Fibroblast of skin of right biceps (primary cell): ENCODE measurements around the gene ABLIM3.
"Not testable (repeated sequence)": the region's sequence is repeated elsewhere in the genome, so short reads cannot be mapped to it uniquely, and the experiment has no call there.

Source experiments
- DNase-seq: peaks from one replicate; pipeline ENCODE4 v3.0.0-alpha.2; 2013

The ABLIM3 gene

GRCh38 chr5:149160291-149160787, 19.0 kb downstream of the ABLIM3 start:
- DNase-seq, result no peak

GRCh38 chr5:149161026-149161687, 19.9 kb downstream of the ABLIM3 start:
- DNase-seq, result no peak

- DNase-seq, result no peak
These were observed 20.6 kb downstream of the ABLIM3 start for GRCh38 chr5:149161850-149162249.

GRCh38 chr5:149162401-149163084, 21.2 kb downstream of the ABLIM3 start:
- peak; percentile 37 for DNase-seq

- no peak for DNase-seq
These were observed 23.4 kb downstream of the ABLIM3 start for GRCh38 chr5:149164731-149165130.

- DNase-seq, result no peak
These were observed 24.8 kb downstream of the ABLIM3 start for GRCh38 chr5:149166128-149166527.

- DNase-seq, result no peak
These were observed 25.4 kb downstream of the ABLIM3 start for GRCh38 chr5:149166591-149167100.

GRCh38 chr5:149168276-149168906, 27.1 kb downstream of the ABLIM3 start:
- DNase-seq, result no peak

GRCh38 chr5:149170299-149170698, 29.0 kb downstream of the ABLIM3 start:
- no peak for DNase-seq

- DNase-seq, result peak; percentile 92
These were observed 31.0 kb downstream of the ABLIM3 start for GRCh38 chr5:149172261-149172660.

GRCh38 chr5:149172709-149173505, 31.6 kb downstream of the ABLIM3 start:
- DNase-seq, result peak; percentile 28

- peak; percentile 32 for DNase-seq
These were observed 33.5 kb downstream of the ABLIM3 start for GRCh38 chr5:149174847-149175234.

- no peak for DNase-seq
These were observed 34.2 kb downstream of the ABLIM3 start for GRCh38 chr5:149175346-149176105.

- no peak for DNase-seq
These were observed 36.1 kb downstream of the ABLIM3 start for GRCh38 chr5:149177339-149177843.

GRCh38 chr5:149177911-149178565, 36.7 kb downstream of the ABLIM3 start:
- no peak for DNase-seq

GRCh38 chr5:149181732-149182131, 40.4 kb downstream of the ABLIM3 start:
- no peak for DNase-seq

- DNase-seq, result no peak
These were observed 40.9 kb downstream of the ABLIM3 start for GRCh38 chr5:149182241-149182640.

- DNase-seq, result no peak
These were observed 43.8 kb downstream of the ABLIM3 start for GRCh38 chr5:149185067-149185466.

- no peak for DNase-seq
These were observed 45.2 kb downstream of the ABLIM3 start for GRCh38 chr5:149186506-149186905.

GRCh38 chr5:149187617-149188016, 46.3 kb downstream of the ABLIM3 start:
- DNase-seq, result not testable (repeated sequence)

- DNase-seq, result no peak
These were observed 47.1 kb downstream of the ABLIM3 start for GRCh38 chr5:149188383-149188782.
